IPS DF 6.9 (cell line): ENCODE measurements around the gene TMA7.

ENCODE experiments used
- DNase-seq: peaks from one replicate; pipeline ENCODE4 v3.0.0-alpha.2; 2013; ENCODE audit warnings: low read depth, low spot score
- H3K27ac ChIP-seq: one replicate; pipeline ENCODE4 v1.5.1; 2013; ENCODE audit warnings: low read length, control low read depth
- H3K27me3 ChIP-seq: 2 replicates; pipeline ENCODE4 v1.6.1; 2013; ENCODE audit warnings: mild to moderate bottlenecking, low read length; ENCODE audit not compliant: control insufficient read depth, insufficient read depth
- H3K36me3 ChIP-seq: 2 replicates; pipeline ENCODE4 v1.6.1; 2013; ENCODE audit warnings: low read length; ENCODE audit not compliant: control insufficient read depth, insufficient read depth
- H3K4me1 ChIP-seq: 2 replicates; pipeline ENCODE4 v1.6.1; 2013; ENCODE audit warnings: low read length; ENCODE audit not compliant: control insufficient read depth, insufficient read depth
- H3K4me3 ChIP-seq: 2 replicates; pipeline ENCODE4 v1.5.1; 2013; ENCODE audit warnings: mild to moderate bottlenecking, low read length
- H3K9me3 ChIP-seq: 2 replicates; pipeline ENCODE4 v1.6.1; 2013; ENCODE audit warnings: low read length, inconsistent platforms; ENCODE audit not compliant: control insufficient read depth, insufficient read depth
- WGBS: extraction: QIAGEN DNeasy Blood & Tissue Kit; methylation state at CpG from one replicate; pipeline ENCODE4 v1.1.7; 2013; ENCODE audit warnings: mixed read lengths, missing lambda C conversion rate; ENCODE audit not compliant: insufficient read length, insufficient coverage; 5-methylcytosine and 5-hydroxymethylcytosine counted together

Gene TMA7

GRCh38 chr3:48423883-48424695, 16.0 kb upstream of the TMA7 start:
- DNase-seq = no peak
- no CpG with 5 or more reads among the region's 27 CpGs for WGBS
- Histone ChIP-seq H3K27me3 (no peaks in the 10 kb centered on the region), H3K9me3 (no peaks in the 10 kb centered on the region), H3K27ac (no peak overlapping the region), H3K36me3 (peaks cover 28% of the 10 kb centered on the region), H3K4me1 (peaks cover 4% of the 10 kb centered on the region), H3K4me3 (no peak overlapping the region)

- Histone ChIP-seq H3K4me1 (peaks cover 5% of the 10 kb centered on the region), H3K27me3 (no peaks in the 10 kb centered on the region), H3K4me3 (no peak overlapping the region), H3K27ac (no peak overlapping the region), H3K9me3 (no peaks in the 10 kb centered on the region), H3K36me3 (peaks cover 18% of the 10 kb centered on the region)
- no peak for DNase-seq
- no CpG with 5 or more reads among the region's 13 CpGs for WGBS
Observed at GRCh38 chr3:48425281-48425812, 14.7 kb upstream of the TMA7 start.

- no peak for DNase-seq
- Histone ChIP-seq H3K9me3 (no peaks in the 10 kb centered on the region), H3K36me3 (peaks cover 12% of the 10 kb centered on the region), H3K27ac (no peak overlapping the region), H3K4me1 (peaks cover 11% of the 10 kb centered on the region), H3K27me3 (no peaks in the 10 kb centered on the region), H3K4me3 (no peak overlapping the region)
- no CpG with 5 or more reads among the region's 11 CpGs for WGBS
Observed at GRCh38 chr3:48426401-48426909, 13.6 kb upstream of the TMA7 start.

- H3K9me3 ChIP-seq = no peaks in the 10 kb centered on the region
- H3K27me3 ChIP-seq = no peaks in the 10 kb centered on the region
- peaks cover 12% of the 10 kb centered on the region for H3K36me3 ChIP-seq
- H3K27ac ChIP-seq = no peak overlapping the region
- peaks cover 11% of the 10 kb centered on the region for H3K4me1 ChIP-seq
- DNase-seq = no peak
- no CpG with 5 or more reads among the region's 8 CpGs for WGBS
- no peak overlapping the region for H3K4me3 ChIP-seq
Observed at GRCh38 chr3:48426944-48427629, 13.0 kb upstream of the TMA7 start.

- no peak for DNase-seq
- Histone ChIP-seq H3K27ac (no peak overlapping the region), H3K27me3 (no peaks in the 10 kb centered on the region), H3K4me3 (no peak overlapping the region), H3K4me1 (peaks cover 11% of the 10 kb centered on the region), H3K36me3 (peaks cover 17% of the 10 kb centered on the region), H3K9me3 (no peaks in the 10 kb centered on the region)
- no CpG with 5 or more reads among the region's 9 CpGs for WGBS
Observed at GRCh38 chr3:48427630-48427962, 12.5 kb upstream of the TMA7 start.

GRCh38 chr3:48428088-48428571, 11.9 kb upstream of the TMA7 start:
- no peak overlapping the region for H3K27ac ChIP-seq
- peaks cover 18% of the 10 kb centered on the region for H3K36me3 ChIP-seq
- H3K9me3 ChIP-seq = no peaks in the 10 kb centered on the region
- peak overlapping the region; percentile 74; the same call in 1 of the 2 replicates for H3K4me3 ChIP-seq
- peaks cover 13% of the 10 kb centered on the region for H3K4me1 ChIP-seq
- DNase-seq = no peak
- no peaks in the 10 kb centered on the region for H3K27me3 ChIP-seq
- no CpG with 5 or more reads among the region's 7 CpGs for WGBS

- Histone ChIP-seq H3K27me3 (no peaks in the 10 kb centered on the region), H3K9me3 (no peaks in the 10 kb centered on the region), H3K36me3 (peaks cover 18% of the 10 kb centered on the region), H3K4me3 (peak overlapping the region; percentile 74), H3K4me1 (peaks cover 14% of the 10 kb centered on the region), H3K27ac (no peak overlapping the region)
- no peak for DNase-seq
- no CpG with 5 or more reads among the region's 60 CpGs for WGBS
Observed at GRCh38 chr3:48428572-48429316, 11.3 kb upstream of the TMA7 start.

GRCh38 chr3:48429317-48429959, 10.6 kb upstream of the TMA7 start:
- peak overlapping the region; percentile 74; the same call in 1 of the 2 replicates for H3K4me3 ChIP-seq
- no peaks in the 10 kb centered on the region for H3K27me3 ChIP-seq
- no peaks in the 10 kb centered on the region for H3K9me3 ChIP-seq
- no peak overlapping the region for H3K27ac ChIP-seq
- peaks cover 14% of the 10 kb centered on the region; the same call in 1 of the 2 replicates for H3K36me3 ChIP-seq
- no CpG with 5 or more reads among the region's 86 CpGs for WGBS
- DNase-seq = no peak
- peaks cover 13% of the 10 kb centered on the region for H3K4me1 ChIP-seq

- Histone ChIP-seq H3K27ac (no peak within 1 kb of the TSS), H3K9me3 (no peaks in the 10 kb centered on the region), H3K4me3 (peak within 1 kb of the TSS; percentile 74; the same call in 1 of the 2 replicates), H3K36me3 (peaks cover 13% of the 10 kb centered on the region; the same call in 1 of the 2 replicates), H3K4me1 (peaks cover 13% of the 10 kb centered on the region), H3K27me3 (no peaks in the 10 kb centered on the region)
- no CpG with 5 or more reads among the region's 15 CpGs for WGBS
- DNase-seq = peak; percentile 84
Observed at GRCh38 chr3:48429960-48430707, 9.9 kb upstream of the TMA7 start, which contains the start of gene PLXNB1. Gene PLXNB1, minus strand, starts transcription at chr3:48430086. Its CDS starts 5,475 bp downstream, at chr3:48424611.
